ENCODE results near the gene DDA1.

DDA1 gene

GRCh38 chr19:17327654-17328516 lies 18.5 kb downstream of the DDA1 start (continued):
- TF ChIP-seq KLF7 (tag by site-specific recombination; IDR thresholded peaks at IDR 0.05; ENCODE audit: borderline replicate concordance) (no peak), ZBTB21 (tag by site-specific recombination; IDR thresholded peaks at IDR 0.05) (no peak), ZBTB8A (tag by site-specific recombination; IDR thresholded peaks at IDR 0.05) (peak; percentile 24; the same call in 1 of the 2 replicates), YY1 (tag by site-specific recombination; IDR thresholded peaks at IDR 0.05) (peak; percentile 59; the same call in 1 of the 2 replicates), SP3 (tag by site-specific recombination; IDR thresholded peaks at IDR 0.05) (peak; percentile 69), IKZF3 (tag by site-specific recombination; IDR thresholded peaks at IDR 0.05) (no peak), KLF9 (tag by site-specific recombination; IDR thresholded peaks at IDR 0.05; ENCODE audit: low read depth) (peak; percentile 78; the same call in 1 of the 2 replicates)

- POLR2A ChIA-PET, result interaction anchor here (0.6 to 2.6 kb wide), 5 partner anchors 11 to 1839 kb away, joined by 3 to 13 read pairs (median 5); partner anchors contain the start of genes DDA1 and MRPL34
- CTCF ChIA-PET, result interaction anchor here (0.7 kb wide), 1 partner anchor 19 kb away, joined by 3 read pairs; no protein-coding TSS in a partner anchor
Observed at GRCh38 chr19:17328517-17329365, 19.4 kb downstream of the DDA1 start.

More at GRCh38 chr19:17328517-17329365, 19.4 kb downstream of the DDA1 start:
- peak overlapping the region; percentile 28 for H3K4me3 ChIP-seq (ENCODE audit: low read depth, low read length)
- H3K27ac ChIP-seq (ENCODE audit: extremely low read depth, low read depth, low read length), result peak overlapping the region; percentile 53; the same call in 1 of the 2 replicates
- TF ChIP-seq ZNF785 (tag by site-specific recombination; IDR thresholded peaks at IDR 0.05) (no peak), ZNF423 (tag by site-specific recombination; IDR thresholded peaks at IDR 0.05) (no peak), HOXA7 (CRISPR knock-in tag; IDR thresholded peaks at IDR 0.05; ENCODE audit: borderline replicate concordance) (no peak), ZNF398 (tag by site-specific recombination; IDR thresholded peaks at IDR 0.05) (peak; percentile 63), GLIS1 (tag by site-specific recombination; IDR thresholded peaks at IDR 0.05) (peak; percentile 51; the same call in 1 of the 2 replicates), ZEB2 (tag by site-specific recombination; IDR thresholded peaks at IDR 0.05) (0 out of 2 replicates have a peak, but pooled peaks have one; percentile 5), ZNF571 (tag by site-specific recombination; IDR thresholded peaks at IDR 0.05) (no peak), ZNF580 (tag by site-specific recombination; IDR thresholded peaks at IDR 0.05) (no peak), EGR2 (tag by site-specific recombination; IDR thresholded peaks at IDR 0.05; ENCODE audit: low read depth) (peak; percentile 30; the same call in 1 of the 2 replicates), ZNF513 (tag by site-specific recombination; IDR thresholded peaks at IDR 0.05) (peak; percentile 89), BCL6B (tag by site-specific recombination; IDR thresholded peaks at IDR 0.05) (no peak), WT1 (tag by site-specific recombination; IDR thresholded peaks at IDR 0.05) (0 out of 2 replicates have a peak, but pooled peaks have one; percentile 21), ZNF830 (tag by site-specific recombination; IDR thresholded peaks at IDR 0.05; ENCODE audit: low read depth) (no peak), ZBTB20 (tag by site-specific recombination; IDR thresholded peaks at IDR 0.05) (0 out of 2 replicates have a peak, but pooled peaks have one; percentile 5), SP3 (tag by site-specific recombination; IDR thresholded peaks at IDR 0.05) (no peak), ZBTB11 (tag by site-specific recombination; conservative IDR thresholded peaks at IDR 0.05; ENCODE audit: low read depth) (0 out of 2 replicates have a peak, but pooled peaks have one; percentile 2), ZFHX2 (tag by site-specific recombination; conservative IDR thresholded peaks at IDR 0.05) (peak; percentile 53), ZNF664 (tag by site-specific recombination; IDR thresholded peaks at IDR 0.05) (no peak), ZNF335 (tag by site-specific recombination; conservative IDR thresholded peaks at IDR 0.05) (peak; percentile 38; the same call in 1 of the 2 replicates)
- H3K36me3 ChIP-seq (ENCODE audit: control insufficient read depth in 2 of 2, insufficient read depth in 1 of 2, low read length in 2 of 2), result peaks cover 0 to 20% of the 10 kb centered on the region in 2 experiments; a peak in 2 of 3 replicates
- H3K4me1 ChIP-seq (ENCODE audit: control insufficient read depth, insufficient read depth, low read length), result peaks cover 1% of the 10 kb centered on the region; the same call in 1 of the 2 replicates
- no peaks in the 10 kb centered on the region for H3K9me3 ChIP-seq (ENCODE audit: control insufficient read depth, insufficient read depth, low read depth, low read length)

Data from HEK293 (cell line).